H9 (cell line): ENCODE data around the gene MYLK. TPM values are rescaled to one million over a fixed set of nuclear protein-coding genes. Genes with fewer than 3 reads are reported as not detected.

Experiments used
- DNase-seq: peaks from one replicate; pipeline ENCODE4 v3.0.0-alpha.2; 2017
- H2AFZ ChIP-seq: one replicate; pipeline ENCODE4 v1.6.1; 2013; ENCODE audit warnings: mild to moderate bottlenecking, low read length, control low read depth, moderate library complexity
- H2AK5ac ChIP-seq: 2 replicates; pipeline ENCODE4 v1.6.1; 2013; ENCODE audit warnings: low read length, control low read depth, mixed read lengths; ENCODE audit not compliant: insufficient read length
- H2BK120ac ChIP-seq: one replicate; pipeline ENCODE4 v1.6.1; 2013; ENCODE audit warnings: low read depth, mild to moderate bottlenecking, low read length, control low read depth, inconsistent platforms; ENCODE audit not compliant: poor library complexity, severe bottlenecking
- H2BK12ac ChIP-seq: 2 replicates; pipeline ENCODE4 v1.6.1; 2013; ENCODE audit warnings: low read length, control low read depth, mixed read lengths, low read depth; ENCODE audit not compliant: insufficient read length
- H2BK15ac ChIP-seq: 2 replicates; pipeline ENCODE4 v1.6.1; 2013; ENCODE audit warnings: low read depth, low read length, control low read depth
- H2BK20ac ChIP-seq: one replicate; pipeline ENCODE4 v1.6.1; 2013; ENCODE audit warnings: low read depth, mild to moderate bottlenecking, low read length, control low read depth, inconsistent platforms; ENCODE audit not compliant: poor library complexity, severe bottlenecking
- H2BK5ac ChIP-seq: 2 replicates; pipeline ENCODE4 v1.6.1; 2013; ENCODE audit warnings: low read length, control low read depth, mixed read lengths; ENCODE audit not compliant: insufficient read length
- H3K14ac ChIP-seq: 2 replicates; pipeline ENCODE4 v1.6.1; 2013; ENCODE audit warnings: low read length, control low read depth; ENCODE audit not compliant: insufficient read depth
- H3K18ac ChIP-seq: 2 replicates; pipeline ENCODE4 v1.6.1; 2013; ENCODE audit warnings: low read depth, mild to moderate bottlenecking, mixed read lengths, low read length, control low read depth; ENCODE audit not compliant: insufficient read length
- H3K23ac ChIP-seq: 2 replicates; pipeline ENCODE4 v1.6.1; 2013; ENCODE audit warnings: low read length, control low read depth, mixed read lengths, low read depth; ENCODE audit not compliant: insufficient read length
- H3K23me2 ChIP-seq: 2 replicates; pipeline ENCODE4 v1.6.1; 2013; ENCODE audit warnings: low read depth, mild to moderate bottlenecking, mixed read lengths, low read length, control low read depth; ENCODE audit not compliant: insufficient read length, poor library complexity, severe bottlenecking
- H3K27ac ChIP-seq: 2 replicates; pipeline ENCODE4 v1.5.1; 2013; ENCODE audit warnings: low read length, control low read depth, mixed read lengths, low read depth; ENCODE audit not compliant: insufficient read length
- H3K27me3 ChIP-seq: 2 replicates; pipeline ENCODE4 v1.6.1; 2013; ENCODE audit warnings: low read length, control low read depth, inconsistent platforms; ENCODE audit not compliant: insufficient read depth
- H3K4ac ChIP-seq: 2 replicates; pipeline ENCODE4 v1.6.1; 2013; ENCODE audit warnings: low read depth, mild to moderate bottlenecking, control low read depth, inconsistent platforms, low read length, moderate library complexity
- H3K4me1 ChIP-seq: 2 replicates; pipeline ENCODE4 v1.6.1; 2013; ENCODE audit warnings: low read length, control low read depth, inconsistent platforms; ENCODE audit not compliant: insufficient read depth
- H3K4me2 ChIP-seq: 2 replicates; pipeline ENCODE4 v1.6.1; 2013; ENCODE audit warnings: low read length, control low read depth, mixed read lengths; ENCODE audit not compliant: insufficient read length, insufficient read depth
- H3K56ac ChIP-seq: 2 replicates; pipeline ENCODE4 v1.6.1; 2013; ENCODE audit warnings: low read depth, mild to moderate bottlenecking, mixed read lengths, low read length, control low read depth; ENCODE audit not compliant: insufficient read length
- H3K79me1 ChIP-seq: 2 replicates; pipeline ENCODE4 v1.6.1; 2013; ENCODE audit warnings: low read depth, mild to moderate bottlenecking, moderate library complexity, low read length, control low read depth, inconsistent platforms; ENCODE audit not compliant: insufficient read depth, poor library complexity, severe bottlenecking
- H3K79me2 ChIP-seq: 2 replicates; pipeline ENCODE4 v1.6.1; 2013; ENCODE audit warnings: low read length, control low read depth, inconsistent platforms; ENCODE audit not compliant: insufficient read depth
- H3K9ac ChIP-seq: 2 replicates; pipeline ENCODE4 v1.6.1; 2013; ENCODE audit warnings: low read length, control low read depth, mixed read lengths; ENCODE audit not compliant: insufficient read length; ENCODE audit errors: extremely low read depth
- H3K9me3 ChIP-seq: one replicate; pipeline ENCODE4 v1.6.1; 2013; ENCODE audit warnings: low read depth, low read length, inconsistent platforms; ENCODE audit not compliant: control insufficient read depth
- H3T11ph ChIP-seq: one replicate; pipeline ENCODE4 v1.6.1; 2013; ENCODE audit warnings: mild to moderate bottlenecking, low read length, control low read depth, inconsistent platforms
- H4K20me1 ChIP-seq: one replicate; pipeline ENCODE4 v1.6.1; 2013; ENCODE audit not compliant: control insufficient read depth, insufficient read length, insufficient read depth
- H4K5ac ChIP-seq: 2 replicates; pipeline ENCODE4 v1.6.1; 2013; ENCODE audit warnings: low read depth, mild to moderate bottlenecking, mixed read lengths, low read length, control low read depth; ENCODE audit not compliant: insufficient read length
- H4K8ac ChIP-seq: replicated peaks from 2 replicates; pipeline ENCODE4 v1.6.1; 2013; ENCODE audit warnings: low read length, control low read depth, mixed read lengths, low read depth; ENCODE audit not compliant: insufficient read length
- H4K91ac ChIP-seq: 2 replicates; pipeline ENCODE4 v1.6.1; 2013; ENCODE audit warnings: low read depth, mild to moderate bottlenecking, moderate library complexity, mixed read lengths, low read length, control low read depth; ENCODE audit not compliant: insufficient read length
- H3K27ac Mint-ChIP-seq, 3 experiments: 2 replicates in 2 of 3; 3 replicates in 1 of 3; pipeline ENCODE4 v1.8.0; 2020 to 2021; ENCODE audit warnings: mixed read lengths in 3 of 3, mild to moderate bottlenecking in 1 of 3, moderate library complexity in 1 of 3
- H3K27me3 Mint-ChIP-seq: 2 replicates; pipeline ENCODE4 v1.8.0; 2021; ENCODE audit warnings: low read depth, mild to moderate bottlenecking, moderate library complexity, mixed read lengths
- H3K36me3 Mint-ChIP-seq, 3 experiments: 2 replicates in 2 of 3; 3 replicates in 1 of 3; pipeline ENCODE4 v1.8.0; 2020 to 2021; ENCODE audit warnings: low read depth in 3 of 3, mixed read lengths in 3 of 3; ENCODE audit not compliant: insufficient read depth in 1 of 3
- H3K4me1 Mint-ChIP-seq, 2 experiments: 2 replicates each; pipeline ENCODE4 v1.8.0; 2020; ENCODE audit warnings: mixed read lengths in 2 of 2
- H3K4me3 Mint-ChIP-seq, 2 experiments: 2 replicates in 1 of 2; 3 replicates in 1 of 2; pipeline ENCODE4 v1.8.0; 2020 to 2021; ENCODE audit warnings: mild to moderate bottlenecking in 2 of 2, mixed read lengths in 2 of 2, moderate library complexity in 1 of 2
- H3K9me3 Mint-ChIP-seq, 2 experiments: 2 replicates in 1 of 2; 3 replicates in 1 of 2; pipeline ENCODE4 v1.8.0; 2020; ENCODE audit warnings: mild to moderate bottlenecking in 2 of 2, mixed read lengths in 2 of 2, moderate library complexity in 1 of 2
- CTCF ChIP-seq: fragments of 200-600 bp; sonication (generic); conservative IDR thresholded peaks from 3 replicates; pipeline ENCODE4 v1.8.0; 2021; ENCODE audit warnings: antibody characterized with exemption, mild to moderate bottlenecking
- WGBS: extraction: QIAGEN DNeasy Blood & Tissue Kit; methylation state at CpG from one replicate; pipeline ENCODE4 v1.1.7; 2013; ENCODE audit warnings: missing lambda C conversion rate, low lambda C conversion rate, mixed read lengths; ENCODE audit not compliant: insufficient read length; ENCODE audit errors: extremely low coverage; 5-methylcytosine and 5-hydroxymethylcytosine counted together
- total RNA-seq: library from RNA; stranded (reverse); gene quantifications from 2 replicates; pipeline ENCODE4 v1.2.1, GENCODE V29; 2021

The MYLK gene
- total RNA-seq, 1 experiment from 2014 or later, result 10.1 TPM

GRCh38 chr3:123660900-123661299 is 223.2 kb downstream of the MYLK start:
- no CpG with 5 or more reads among the region's 9 CpGs for WGBS
- H3K4me1 ChIP-seq, result no peaks in the 10 kb centered on the region
- no peak overlapping the region for H2BK120ac ChIP-seq
- TF ChIP-seq CTCF, result no peak
- no peak overlapping the region for H3K18ac ChIP-seq
- no peak overlapping the region for H2BK15ac ChIP-seq
- H3K4me2 ChIP-seq, result no peak overlapping the region
- no peak overlapping the region for H2AFZ ChIP-seq
- no peaks in the 10 kb centered on the region for H3K4me1 Mint-ChIP-seq
- H3K4me3 Mint-ChIP-seq, result no peak overlapping the region
- H3K36me3 Mint-ChIP-seq, result peaks cover 9 to 18% (median 17%) of the 10 kb centered on the region in 3 experiments
- H4K8ac ChIP-seq, result no peak overlapping the region
- no peak overlapping the region for H3K14ac ChIP-seq
- no peak overlapping the region for H3K27ac ChIP-seq
- DNase-seq, result no peak
- no peak overlapping the region for H4K5ac ChIP-seq
- no peak overlapping the region for H2BK12ac ChIP-seq
- H3K56ac ChIP-seq, result no peak overlapping the region
- no peak overlapping the region for H4K91ac ChIP-seq
- H4K20me1 ChIP-seq, result no peaks in the 10 kb centered on the region
- H3K79me2 ChIP-seq, result no peaks in the 10 kb centered on the region
- H3K27me3 ChIP-seq, result no peaks in the 10 kb centered on the region
- no peak overlapping the region for H2BK20ac ChIP-seq
- H3K9me3 ChIP-seq, result peaks cover 6% of the 10 kb centered on the region
- no peak overlapping the region for H2BK5ac ChIP-seq
- H3K9me3 Mint-ChIP-seq, result peaks cover 7 to 8% of the 10 kb centered on the region in 2 experiments
- H3K23ac ChIP-seq, result no peak overlapping the region
- H3K23me2 ChIP-seq, result no peaks in the 10 kb centered on the region
- no peaks in the 10 kb centered on the region for H3K79me1 ChIP-seq
- H3K27ac Mint-ChIP-seq, result no peak overlapping the region
- H3K27me3 Mint-ChIP-seq, result no peaks in the 10 kb centered on the region; the same call in 1 of the 2 replicates
- H3K9ac ChIP-seq, result no peak overlapping the region
- no peak overlapping the region for H3T11ph ChIP-seq
- H3K4ac ChIP-seq, result no peak overlapping the region
- no peak overlapping the region for H2AK5ac ChIP-seq
